ENCODE results near the gene PKD1L1. TPM values are rescaled to one million over a fixed set of nuclear protein-coding genes. Genes with fewer than 3 reads are reported as not detected.

Gene PKD1L1
- total RNA-seq, 2 donors from 2014 or later, result 0.13 to 0.20 TPM

- Mint-ChIP-seq H3K4me3 (no peak overlapping the region), H3K27me3 (ENCODE audit: insufficient read depth) (no peaks in the 10 kb centered on the region), H3K36me3 (ENCODE audit: low read depth) (no peaks in the 10 kb centered on the region), H3K27ac (no peak overlapping the region), H3K4me1 (peaks cover 1% of the 10 kb centered on the region), H3K9me3 (no peaks in the 10 kb centered on the region)
- Histone ChIP-seq H3K9ac (ENCODE audit: extremely low read depth, low read length, poor library complexity, severe bottlenecking) (no peak overlapping the region), H3K36me3 (ENCODE audit: control insufficient read depth, insufficient read depth, low read length) (no peaks in the 10 kb centered on the region), H3K9me3 (ENCODE audit: control insufficient read depth, low read length) (no peaks in the 10 kb centered on the region), H3K27ac (ENCODE audit: low read depth, low read length) (no peak overlapping the region), H3K27me3 (ENCODE audit: control insufficient read depth, insufficient read depth, low read length, poor library complexity, severe bottlenecking) (no peaks in the 10 kb centered on the region), H3K4me3 (ENCODE audit: low read length) (no peak overlapping the region), H3K4me1 (ENCODE audit: control insufficient read depth, insufficient read depth, low read length) (no peaks in the 10 kb centered on the region)
- no peak for TF ChIP-seq CTCF (conservative IDR thresholded peaks at IDR 0.05)
- DNase-seq, result no peak
- 91% methylated on average over 9 of the region's 9 CpGs; no CpG with 5 or more reads in 1 of the 2 experiments for whole genome bisulfite sequencing, 2 experiments (ENCODE audit: insufficient coverage in 1 of 2, insufficient read length in 1 of 2)
These were observed 132.4 kb downstream of the PKD1L1 start for GRCh38 chr7:47815867-47816266.

GRCh38 chr7:47814905-47815613 is 133.2 kb downstream of the PKD1L1 start:
- peaks cover 1% of the 10 kb centered on the region for H3K4me1 Mint-ChIP-seq
- H3K27me3 Mint-ChIP-seq (ENCODE audit: insufficient read depth), result no peaks in the 10 kb centered on the region
- H3K4me3 Mint-ChIP-seq, result no peak overlapping the region
- H3K27ac Mint-ChIP-seq, result no peak overlapping the region
- Histone ChIP-seq H3K4me1 (ENCODE audit: control insufficient read depth, insufficient read depth, low read length) (no peaks in the 10 kb centered on the region), H3K27me3 (ENCODE audit: control insufficient read depth, insufficient read depth, low read length, poor library complexity, severe bottlenecking) (no peaks in the 10 kb centered on the region), H3K9me3 (ENCODE audit: control insufficient read depth, low read length) (no peaks in the 10 kb centered on the region), H3K27ac (ENCODE audit: low read depth, low read length) (no peak overlapping the region), H3K4me3 (ENCODE audit: low read length) (no peak overlapping the region), H3K36me3 (ENCODE audit: control insufficient read depth, insufficient read depth, low read length) (no peaks in the 10 kb centered on the region), H3K9ac (ENCODE audit: extremely low read depth, low read length, poor library complexity, severe bottlenecking) (no peak overlapping the region)
- no peak for TF ChIP-seq CTCF (conservative IDR thresholded peaks at IDR 0.05)
- H3K9me3 Mint-ChIP-seq, result no peaks in the 10 kb centered on the region
- no peaks in the 10 kb centered on the region for H3K36me3 Mint-ChIP-seq (ENCODE audit: low read depth)
- DNase-seq, result peak; percentile 87
- 82 to 85% methylated on average over 9 to 11 of the region's 11 CpGs for WGBS, 2 experiments (ENCODE audit: insufficient coverage in 1 of 2, insufficient read length in 1 of 2)

GRCh38 chr7:47813620-47814260 is 134.5 kb downstream of the PKD1L1 start:
- Histone ChIP-seq H3K4me1 (ENCODE audit: control insufficient read depth, insufficient read depth, low read length) (no peaks in the 10 kb centered on the region), H3K27ac (ENCODE audit: low read depth, low read length) (no peak overlapping the region), H3K27me3 (ENCODE audit: control insufficient read depth, insufficient read depth, low read length, poor library complexity, severe bottlenecking) (no peaks in the 10 kb centered on the region), H3K9ac (ENCODE audit: extremely low read depth, low read length, poor library complexity, severe bottlenecking) (no peak overlapping the region), H3K4me3 (ENCODE audit: low read length) (no peak overlapping the region), H3K36me3 (ENCODE audit: control insufficient read depth, insufficient read depth, low read length) (no peaks in the 10 kb centered on the region), H3K9me3 (ENCODE audit: control insufficient read depth, low read length) (no peaks in the 10 kb centered on the region)
- no peak for TF ChIP-seq CTCF (conservative IDR thresholded peaks at IDR 0.05)
- DNase-seq, result no peak
- Mint-ChIP-seq H3K4me1 (peaks cover 1% of the 10 kb centered on the region), H3K27ac (no peak overlapping the region), H3K4me3 (no peak overlapping the region), H3K9me3 (no peaks in the 10 kb centered on the region), H3K27me3 (ENCODE audit: insufficient read depth) (no peaks in the 10 kb centered on the region), H3K36me3 (ENCODE audit: low read depth) (no peaks in the 10 kb centered on the region)
- whole genome bisulfite sequencing, 2 experiments (ENCODE audit: insufficient coverage in 1 of 2, insufficient read length in 1 of 2), result 85 to 89% methylated on average over 4 to 10 of the region's 10 CpGs
